ENCODE data around the gene GRIN2A.

GRIN2A gene

DNA sequence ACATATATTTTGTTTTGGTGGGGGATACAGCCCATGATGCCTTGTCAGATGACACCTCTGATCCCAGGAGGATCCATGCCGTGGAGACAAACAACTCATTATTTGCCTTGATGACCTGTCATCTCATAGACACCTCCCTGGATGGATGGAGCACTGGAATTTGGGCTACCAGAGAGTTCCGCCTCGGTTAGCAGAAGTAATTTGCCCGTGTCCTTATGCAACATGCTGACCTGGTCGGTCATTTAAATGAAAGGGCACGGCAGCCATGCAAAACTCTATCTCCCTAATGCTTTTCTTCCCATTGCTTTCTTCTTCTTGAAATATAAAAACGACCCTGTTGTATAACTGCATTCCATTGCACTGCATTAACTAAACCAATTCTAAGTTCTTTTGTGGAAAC is 145.3 kb downstream of the GRIN2A start:
- Histone ChIP-seq H3K4me3 (ENCODE audit: low read depth in 1 of 5, low read length in 5 of 5) (no peak overlapping the region), H3K9ac (ENCODE audit: low read length in 5 of 5) (no peak overlapping the region), H3K4me1 (ENCODE audit: control insufficient read depth in 5 of 5, insufficient read depth in 5 of 5, low read length in 5 of 5) (peaks cover 0 to 6% (median 0%) of the 10 kb centered on the region in 5 donors), H3K36me3 (ENCODE audit: control insufficient read depth in 5 of 5, insufficient read depth in 5 of 5, low read length in 5 of 5) (no peaks in the 10 kb centered on the region), H3K9me3 (ENCODE audit: control insufficient read depth in 5 of 5, low read length in 5 of 5) (no peaks in the 10 kb centered on the region), H3K27me3 (ENCODE audit: control insufficient read depth in 5 of 5, insufficient read depth in 4 of 5, low read length in 5 of 5) (peaks cover 2 to 21% (median 12%) of the 10 kb centered on the region in 5 donors), H3K27ac (ENCODE audit: low read depth, low read length) (no peak overlapping the region)

DNA sequence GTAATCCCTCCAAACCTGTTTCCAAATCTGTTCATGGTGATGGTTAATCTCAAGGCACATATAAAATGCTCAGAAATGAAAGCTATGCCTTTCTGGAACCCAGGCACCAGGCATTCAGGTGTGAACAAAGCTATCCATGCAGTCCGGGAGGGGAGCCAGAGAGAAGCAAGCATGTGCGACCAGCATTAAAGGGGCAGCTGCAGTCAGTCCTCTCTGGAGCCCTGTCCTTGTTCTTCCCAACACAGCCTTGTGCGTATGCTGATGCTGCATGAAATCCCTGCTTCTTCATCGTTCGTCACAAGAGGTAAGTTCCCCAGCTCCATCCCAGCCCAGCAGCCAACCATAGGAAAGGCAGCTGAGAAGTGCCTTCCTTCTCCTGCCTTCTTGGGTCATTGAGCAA is 148.7 kb downstream of the GRIN2A start:
- H3K9ac ChIP-seq (ENCODE audit: low read length in 5 of 5), result no peak overlapping the region
- no peaks in the 10 kb centered on the region for H3K36me3 ChIP-seq (ENCODE audit: control insufficient read depth in 5 of 5, insufficient read depth in 5 of 5, low read length in 5 of 5)
- no peak overlapping the region for H3K27ac ChIP-seq (ENCODE audit: low read depth, low read length)
- H3K27me3 ChIP-seq (ENCODE audit: control insufficient read depth in 5 of 5, insufficient read depth in 4 of 5, low read length in 5 of 5), result peaks cover 0 to 11% (median 0%) of the 10 kb centered on the region in 5 donors
- H3K9me3 ChIP-seq (ENCODE audit: control insufficient read depth in 5 of 5, low read length in 5 of 5), result no peaks in the 10 kb centered on the region
- H3K4me1 ChIP-seq (ENCODE audit: control insufficient read depth in 5 of 5, insufficient read depth in 5 of 5, low read length in 5 of 5), result no peaks in the 10 kb centered on the region
- H3K4me3 ChIP-seq (ENCODE audit: low read depth in 1 of 5, low read length in 5 of 5), result no peak overlapping the region

DNA sequence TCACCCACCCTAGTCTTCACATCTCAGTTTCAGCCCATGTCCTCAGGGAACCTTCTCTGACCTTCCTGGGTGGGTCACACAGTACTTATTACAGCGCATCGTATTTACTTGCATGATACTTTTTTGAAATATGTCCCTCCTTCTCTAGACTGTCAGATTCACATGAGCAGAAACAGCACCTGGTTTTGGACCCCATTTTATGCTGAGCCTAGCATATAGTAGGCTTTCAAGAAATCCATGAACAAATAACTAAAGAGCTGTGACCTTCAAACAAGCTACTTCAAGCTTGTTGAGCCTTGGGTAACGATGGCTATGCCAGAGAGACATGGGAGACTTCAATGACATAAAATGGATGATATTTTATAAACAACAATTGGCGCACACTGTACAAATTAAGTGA is 150.3 kb downstream of the GRIN2A start:
- H3K27ac ChIP-seq (ENCODE audit: low read depth, low read length), result no peak overlapping the region

GRCh38 chr16:10031473-10031872 is 150.8 kb downstream of the GRIN2A start:
- no peaks in the 10 kb centered on the region for H3K9me3 ChIP-seq (ENCODE audit: control insufficient read depth in 5 of 5, low read length in 5 of 5)

More for the DNA sequence above, 150.3 kb downstream of the GRIN2A start:
- peaks cover 0 to 8% (median 0%) of the 10 kb centered on the region in 5 donors for H3K27me3 ChIP-seq (ENCODE audit: control insufficient read depth in 5 of 5, insufficient read depth in 4 of 5, low read length in 5 of 5)
- no peak overlapping the region for H3K9ac ChIP-seq (ENCODE audit: low read length in 5 of 5)
- no peaks in the 10 kb centered on the region for H3K36me3 ChIP-seq (ENCODE audit: control insufficient read depth in 5 of 5, insufficient read depth in 5 of 5, low read length in 5 of 5)
- no peaks in the 10 kb centered on the region for H3K4me1 ChIP-seq (ENCODE audit: control insufficient read depth in 5 of 5, insufficient read depth in 5 of 5, low read length in 5 of 5)
- no peak overlapping the region for H3K4me3 ChIP-seq (ENCODE audit: low read depth in 1 of 5, low read length in 5 of 5)
- no peaks in the 10 kb centered on the region for H3K9me3 ChIP-seq (ENCODE audit: control insufficient read depth in 5 of 5, low read length in 5 of 5)

GRCh38 chr16:10028644-10029043 is 153.6 kb downstream of the GRIN2A start:
- Histone ChIP-seq H3K4me1 (ENCODE audit: control insufficient read depth in 5 of 5, insufficient read depth in 5 of 5, low read length in 5 of 5) (no peaks in the 10 kb centered on the region), H3K36me3 (ENCODE audit: control insufficient read depth in 5 of 5, insufficient read depth in 5 of 5, low read length in 5 of 5) (no peaks in the 10 kb centered on the region)

More at GRCh38 chr16:10031473-10031872, 150.8 kb downstream of the GRIN2A start:
- Histone ChIP-seq H3K27ac (ENCODE audit: low read depth, low read length) (no peak overlapping the region), H3K27me3 (ENCODE audit: control insufficient read depth in 5 of 5, insufficient read depth in 4 of 5, low read length in 5 of 5) (peaks cover 0 to 5% (median 0%) of the 10 kb centered on the region in 5 donors), H3K4me3 (ENCODE audit: low read depth in 1 of 5, low read length in 5 of 5) (no peak overlapping the region), H3K9ac (ENCODE audit: low read length in 5 of 5) (no peak overlapping the region), H3K36me3 (ENCODE audit: control insufficient read depth in 5 of 5, insufficient read depth in 5 of 5, low read length in 5 of 5) (no peaks in the 10 kb centered on the region), H3K4me1 (ENCODE audit: control insufficient read depth in 5 of 5, insufficient read depth in 5 of 5, low read length in 5 of 5) (no peaks in the 10 kb centered on the region)

DNA sequence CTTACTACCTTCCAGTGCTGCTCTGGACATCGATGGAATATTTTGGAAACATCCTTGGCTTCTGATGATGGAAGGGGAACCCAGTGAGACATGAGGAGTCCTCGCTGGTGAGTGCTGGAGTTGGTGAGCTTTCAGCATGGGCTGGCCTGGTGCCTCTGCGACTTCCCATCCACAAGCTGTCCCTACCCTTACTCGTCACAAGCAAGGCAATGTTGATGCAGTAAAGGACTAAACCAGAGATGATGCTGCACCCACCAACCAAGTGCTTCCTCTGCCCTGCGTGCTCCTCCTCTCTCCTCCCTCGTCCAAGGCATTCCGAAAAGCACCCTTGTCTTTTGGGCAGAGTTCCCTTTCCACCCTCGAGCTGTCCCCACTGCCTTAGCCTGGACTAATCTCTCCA is 154.7 kb downstream of the GRIN2A start:
- H3K36me3 ChIP-seq (ENCODE audit: control insufficient read depth in 5 of 5, insufficient read depth in 5 of 5, low read length in 5 of 5), result no peaks in the 10 kb centered on the region
- no peaks in the 10 kb centered on the region for H3K4me1 ChIP-seq (ENCODE audit: control insufficient read depth in 5 of 5, insufficient read depth in 5 of 5, low read length in 5 of 5)
- no peak overlapping the region for H3K4me3 ChIP-seq (ENCODE audit: low read depth in 1 of 5, low read length in 5 of 5)
- no peaks in the 10 kb centered on the region for H3K9me3 ChIP-seq (ENCODE audit: control insufficient read depth in 5 of 5, low read length in 5 of 5)
- no peak overlapping the region for H3K27ac ChIP-seq (ENCODE audit: low read depth, low read length)
- H3K9ac ChIP-seq (ENCODE audit: low read length in 5 of 5), result no peak overlapping the region
- peaks cover 0 to 5% (median 0%) of the 10 kb centered on the region in 5 donors for H3K27me3 ChIP-seq (ENCODE audit: control insufficient read depth in 5 of 5, insufficient read depth in 4 of 5, low read length in 5 of 5)

More at GRCh38 chr16:10028644-10029043, 153.6 kb downstream of the GRIN2A start:
- Histone ChIP-seq H3K27me3 (ENCODE audit: control insufficient read depth in 5 of 5, insufficient read depth in 4 of 5, low read length in 5 of 5) (peaks cover 0 to 5% (median 0%) of the 10 kb centered on the region in 5 donors), H3K9ac (ENCODE audit: low read length in 5 of 5) (no peak overlapping the region), H3K9me3 (ENCODE audit: control insufficient read depth in 5 of 5, low read length in 5 of 5) (no peaks in the 10 kb centered on the region), H3K27ac (ENCODE audit: low read depth, low read length) (no peak overlapping the region), H3K4me3 (ENCODE audit: low read depth in 1 of 5, low read length in 5 of 5) (no peak overlapping the region)

GRCh38 chr16:10026593-10026992 is 155.6 kb downstream of the GRIN2A start:
- Histone ChIP-seq H3K27ac (ENCODE audit: low read depth, low read length) (no peak overlapping the region), H3K4me3 (ENCODE audit: low read depth in 1 of 5, low read length in 5 of 5) (no peak overlapping the region), H3K27me3 (ENCODE audit: control insufficient read depth in 5 of 5, insufficient read depth in 4 of 5, low read length in 5 of 5) (peaks cover 0 to 5% (median 0%) of the 10 kb centered on the region in 5 donors), H3K9ac (ENCODE audit: low read length in 5 of 5) (no peak overlapping the region), H3K9me3 (ENCODE audit: control insufficient read depth in 5 of 5, low read length in 5 of 5) (no peaks in the 10 kb centered on the region), H3K36me3 (ENCODE audit: control insufficient read depth in 5 of 5, insufficient read depth in 5 of 5, low read length in 5 of 5) (no peaks in the 10 kb centered on the region), H3K4me1 (ENCODE audit: control insufficient read depth in 5 of 5, insufficient read depth in 5 of 5, low read length in 5 of 5) (no peaks in the 10 kb centered on the region)

DNA sequence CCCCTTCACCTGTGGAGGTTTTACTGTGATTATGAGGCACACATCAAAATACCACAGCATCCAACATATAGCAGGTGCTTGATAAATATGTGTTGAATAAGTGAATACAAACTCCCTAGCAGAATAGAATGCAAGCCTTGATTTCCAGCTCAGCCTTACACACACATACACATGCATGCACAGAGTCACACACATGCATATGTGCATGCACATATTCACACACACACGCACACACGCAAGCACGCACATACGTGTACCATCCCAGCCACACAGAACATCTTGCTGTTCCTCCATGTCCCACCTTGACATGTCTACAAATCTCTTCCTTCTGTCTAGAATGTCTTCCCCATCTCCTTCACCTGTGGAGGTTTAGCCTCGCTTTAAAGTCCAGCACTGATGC is 160.1 kb downstream of the GRIN2A start:
- H3K36me3 ChIP-seq (ENCODE audit: control insufficient read depth in 5 of 5, insufficient read depth in 5 of 5, low read length in 5 of 5), result no peaks in the 10 kb centered on the region
- peaks cover 0 to 4% (median 0%) of the 10 kb centered on the region in 5 donors for H3K27me3 ChIP-seq (ENCODE audit: control insufficient read depth in 5 of 5, insufficient read depth in 4 of 5, low read length in 5 of 5)
- no peaks in the 10 kb centered on the region for H3K9me3 ChIP-seq (ENCODE audit: control insufficient read depth in 5 of 5, low read length in 5 of 5)
- H3K27ac ChIP-seq (ENCODE audit: low read depth, low read length), result no peak overlapping the region
- no peak overlapping the region for H3K4me3 ChIP-seq (ENCODE audit: low read depth in 1 of 5, low read length in 5 of 5)
- no peak overlapping the region for H3K9ac ChIP-seq (ENCODE audit: low read length in 5 of 5)
- H3K4me1 ChIP-seq (ENCODE audit: control insufficient read depth in 5 of 5, insufficient read depth in 5 of 5, low read length in 5 of 5), result no peaks in the 10 kb centered on the region

- Histone ChIP-seq H3K27me3 (ENCODE audit: control insufficient read depth in 5 of 5, insufficient read depth in 4 of 5, low read length in 5 of 5) (peaks cover 0 to 4% (median 0%) of the 10 kb centered on the region in 5 donors), H3K9me3 (ENCODE audit: control insufficient read depth in 5 of 5, low read length in 5 of 5) (no peaks in the 10 kb centered on the region), H3K27ac (ENCODE audit: low read depth, low read length) (no peak overlapping the region), H3K36me3 (ENCODE audit: control insufficient read depth in 5 of 5, insufficient read depth in 5 of 5, low read length in 5 of 5) (no peaks in the 10 kb centered on the region), H3K4me3 (ENCODE audit: low read depth in 1 of 5, low read length in 5 of 5) (no peak overlapping the region), H3K9ac (ENCODE audit: low read length in 5 of 5) (no peak overlapping the region), H3K4me1 (ENCODE audit: control insufficient read depth in 5 of 5, insufficient read depth in 5 of 5, low read length in 5 of 5) (no peaks in the 10 kb centered on the region)
Measured at GRCh38 chr16:10020866-10021265, 161.4 kb downstream of the GRIN2A start.

DNA sequence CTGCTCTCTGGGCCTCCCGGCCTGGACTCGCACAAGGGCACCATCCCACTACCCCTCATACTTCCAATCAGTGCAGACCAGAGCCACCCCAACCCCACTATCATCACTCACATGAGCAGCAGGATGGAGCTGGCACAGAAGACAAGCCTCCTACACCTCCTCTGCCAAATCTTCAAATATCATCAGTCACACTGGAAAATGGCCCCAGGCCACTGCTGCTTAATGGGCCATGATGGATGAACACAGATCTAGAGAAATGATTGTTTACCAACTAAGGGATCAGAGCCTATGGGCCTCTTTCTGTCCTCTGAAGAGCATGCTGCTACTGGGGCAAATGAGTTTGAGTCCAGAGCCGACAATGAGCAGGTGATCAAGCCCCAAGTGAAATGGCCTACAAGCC is 165.5 kb downstream of the GRIN2A start:
- H3K9me3 ChIP-seq (ENCODE audit: control insufficient read depth in 5 of 5, low read length in 5 of 5), result no peaks in the 10 kb centered on the region
- no peaks in the 10 kb centered on the region for H3K36me3 ChIP-seq (ENCODE audit: control insufficient read depth in 5 of 5, insufficient read depth in 5 of 5, low read length in 5 of 5)
- H3K4me3 ChIP-seq (ENCODE audit: low read depth in 1 of 5, low read length in 5 of 5), result no peak overlapping the region
- no peaks in the 10 kb centered on the region for H3K4me1 ChIP-seq (ENCODE audit: control insufficient read depth in 5 of 5, insufficient read depth in 5 of 5, low read length in 5 of 5)
- H3K9ac ChIP-seq (ENCODE audit: low read length in 5 of 5), result no peak overlapping the region
- no peak overlapping the region for H3K27ac ChIP-seq (ENCODE audit: low read depth, low read length)
- H3K27me3 ChIP-seq (ENCODE audit: control insufficient read depth in 5 of 5, insufficient read depth in 4 of 5, low read length in 5 of 5), result peaks cover 0 to 6% (median 3%) of the 10 kb centered on the region in 5 donors

GRCh38 chr16:10015397-10015796 is 166.8 kb downstream of the GRIN2A start:
- Histone ChIP-seq H3K27ac (ENCODE audit: low read depth, low read length) (no peak overlapping the region), H3K36me3 (ENCODE audit: control insufficient read depth in 5 of 5, insufficient read depth in 5 of 5, low read length in 5 of 5) (no peaks in the 10 kb centered on the region), H3K27me3 (ENCODE audit: control insufficient read depth in 5 of 5, insufficient read depth in 4 of 5, low read length in 5 of 5) (peaks cover 0 to 3% (median 2%) of the 10 kb centered on the region in 5 donors), H3K4me1 (ENCODE audit: control insufficient read depth in 5 of 5, insufficient read depth in 5 of 5, low read length in 5 of 5) (no peaks in the 10 kb centered on the region), H3K4me3 (ENCODE audit: low read depth in 1 of 5, low read length in 5 of 5) (no peak overlapping the region), H3K9me3 (ENCODE audit: control insufficient read depth in 5 of 5, low read length in 5 of 5) (no peaks in the 10 kb centered on the region), H3K9ac (ENCODE audit: low read length in 5 of 5) (no peak overlapping the region)

Data from subcutaneous abdominal adipose tissue (tissue), 5 donors.